ENCODE data around the gene KRTAP20-4. TPM values are rescaled to one million over a fixed set of nuclear protein-coding genes. Genes with fewer than 3 reads are reported as not detected.

The KRTAP20-4 gene
- total RNA-seq, 1 experiment from 2014 or later, result not detected

GRCh38 chr21:30600787-30601186 is 19.6 kb upstream of the KRTAP20-4 start, which contains the start of gene KRTAP22-1:
TSS of gene KRTAP22-1 (plus strand) at chr21:30601087.
- Histone ChIP-seq H3K9me2 (replicated peaks; ENCODE audit: insufficient read depth, low read length) (no peaks in the 10 kb centered on the region), H3K27me3 (ENCODE audit: low read length) (no peaks in the 10 kb centered on the region), H2AFZ (ENCODE audit: low read length) (no peak within 1 kb of the TSS), H3K4me1 (ENCODE audit: low read length) (no peaks in the 10 kb centered on the region), H3K27ac (ENCODE audit: low read length) (no peak within 1 kb of the TSS), H3K9me3 (ENCODE audit: low read length) (peaks cover 19% of the 10 kb centered on the region), H3K36me3 (ENCODE audit: insufficient read depth, low read length) (no peaks in the 10 kb centered on the region), H4K20me1 (ENCODE audit: insufficient read depth, low read depth, low read length) (no peaks in the 10 kb centered on the region), H3K4me2 (ENCODE audit: low read depth, low read length, poor library complexity, severe bottlenecking) (no peak within 1 kb of the TSS), H3K9ac (ENCODE audit: low read length) (no peak within 1 kb of the TSS), H3K4me3 (ENCODE audit: low read length) (no peak within 1 kb of the TSS), H3K79me2 (ENCODE audit: low read length) (no peaks in the 10 kb centered on the region)
- DNase-seq, result no peak

- no peak overlapping the region for H3K9ac ChIP-seq (ENCODE audit: low read length)
- no peaks in the 10 kb centered on the region for H3K27me3 ChIP-seq (ENCODE audit: low read length)
- H3K27ac ChIP-seq (ENCODE audit: low read length), result no peak overlapping the region
- no peak overlapping the region for H2AFZ ChIP-seq (ENCODE audit: low read length)
- DNase-seq, result no peak
- no peaks in the 10 kb centered on the region for H3K9me2 ChIP-seq (replicated peaks; ENCODE audit: insufficient read depth, low read length)
- peaks cover 26% of the 10 kb centered on the region for H3K9me3 ChIP-seq (ENCODE audit: low read length)
- H3K4me3 ChIP-seq (ENCODE audit: low read length), result no peak overlapping the region
- H3K4me1 ChIP-seq (ENCODE audit: low read length), result no peaks in the 10 kb centered on the region
- no peaks in the 10 kb centered on the region for H3K79me2 ChIP-seq (ENCODE audit: low read length)
- no peak overlapping the region for H3K4me2 ChIP-seq (ENCODE audit: low read depth, low read length, poor library complexity, severe bottlenecking)
- H4K20me1 ChIP-seq (ENCODE audit: insufficient read depth, low read depth, low read length), result no peaks in the 10 kb centered on the region
- H3K36me3 ChIP-seq (ENCODE audit: insufficient read depth, low read length), result no peaks in the 10 kb centered on the region
Observed at GRCh38 chr21:30605968-30606367, 14.5 kb upstream of the KRTAP20-4 start.

GRCh38 chr21:30612132-30612531 is 8.3 kb upstream of the KRTAP20-4 start:
- H3K4me3 ChIP-seq (ENCODE audit: low read length), result no peak overlapping the region
- no peaks in the 10 kb centered on the region for H4K20me1 ChIP-seq (ENCODE audit: insufficient read depth, low read depth, low read length)
- no peaks in the 10 kb centered on the region for H3K79me2 ChIP-seq (ENCODE audit: low read length)
- H3K36me3 ChIP-seq (ENCODE audit: insufficient read depth, low read length), result no peaks in the 10 kb centered on the region; the same call in 1 of the 2 replicates
- no peaks in the 10 kb centered on the region for H3K4me1 ChIP-seq (ENCODE audit: low read length)
- no peak overlapping the region for H3K27ac ChIP-seq (ENCODE audit: low read length)
- no peaks in the 10 kb centered on the region for H3K27me3 ChIP-seq (ENCODE audit: low read length)
- no peak overlapping the region for H3K4me2 ChIP-seq (ENCODE audit: low read depth, low read length, poor library complexity, severe bottlenecking)
- H3K9me2 ChIP-seq (replicated peaks; ENCODE audit: insufficient read depth, low read length), result no peaks in the 10 kb centered on the region
- no peak overlapping the region for H2AFZ ChIP-seq (ENCODE audit: low read length)
- DNase-seq, result no peak
- no peak overlapping the region for H3K9ac ChIP-seq (ENCODE audit: low read length)
- H3K9me3 ChIP-seq (ENCODE audit: low read length), result peaks cover 28% of the 10 kb centered on the region

DNA sequence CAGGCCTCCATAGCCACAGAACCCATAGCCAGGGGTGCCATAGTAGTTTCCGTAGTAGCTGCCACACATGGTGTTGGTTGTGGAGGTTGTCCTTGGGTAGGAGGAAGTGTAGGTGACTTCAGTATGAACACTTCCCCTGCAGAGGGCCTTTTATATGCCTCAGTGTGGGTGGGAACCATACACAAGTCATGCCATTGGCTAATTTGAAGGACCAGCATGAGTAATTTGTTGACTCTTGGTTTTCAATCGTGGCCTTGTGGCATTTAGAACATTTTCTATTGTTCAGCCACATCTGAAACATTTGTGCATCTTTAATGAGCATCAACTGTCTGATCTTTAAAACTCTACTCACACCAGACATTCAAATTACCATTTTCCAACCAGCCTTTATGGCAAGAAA is 6.6 kb upstream of the KRTAP20-4 start, which contains the start of gene KRTAP6-1:
TSS of gene KRTAP6-1 (minus strand) at position 95 of the 400 bp plus-strand sequence. CDS start at position 69, 26 bp downstream.
- no peaks in the 10 kb centered on the region for H3K79me2 ChIP-seq (ENCODE audit: low read length)
- H3K9ac ChIP-seq (ENCODE audit: low read length), result no peak within 1 kb of the TSS
- H3K36me3 ChIP-seq (ENCODE audit: insufficient read depth, low read length), result no peaks in the 10 kb centered on the region; the same call in 1 of the 2 replicates
- H4K20me1 ChIP-seq (ENCODE audit: insufficient read depth, low read depth, low read length), result no peaks in the 10 kb centered on the region
- no peaks in the 10 kb centered on the region for H3K27me3 ChIP-seq (ENCODE audit: low read length)
- H3K4me1 ChIP-seq (ENCODE audit: low read length), result no peaks in the 10 kb centered on the region
- no peak within 1 kb of the TSS for H3K4me3 ChIP-seq (ENCODE audit: low read length)
- H3K9me2 ChIP-seq (replicated peaks; ENCODE audit: insufficient read depth, low read length), result no peaks in the 10 kb centered on the region
- no peak within 1 kb of the TSS for H3K4me2 ChIP-seq (ENCODE audit: low read depth, low read length, poor library complexity, severe bottlenecking)
- H2AFZ ChIP-seq (ENCODE audit: low read length), result no peak within 1 kb of the TSS
- no peak within 1 kb of the TSS for H3K27ac ChIP-seq (ENCODE audit: low read length)
- DNase-seq, result no peak
- peaks cover 26% of the 10 kb centered on the region for H3K9me3 ChIP-seq (ENCODE audit: low read length)

DNA sequence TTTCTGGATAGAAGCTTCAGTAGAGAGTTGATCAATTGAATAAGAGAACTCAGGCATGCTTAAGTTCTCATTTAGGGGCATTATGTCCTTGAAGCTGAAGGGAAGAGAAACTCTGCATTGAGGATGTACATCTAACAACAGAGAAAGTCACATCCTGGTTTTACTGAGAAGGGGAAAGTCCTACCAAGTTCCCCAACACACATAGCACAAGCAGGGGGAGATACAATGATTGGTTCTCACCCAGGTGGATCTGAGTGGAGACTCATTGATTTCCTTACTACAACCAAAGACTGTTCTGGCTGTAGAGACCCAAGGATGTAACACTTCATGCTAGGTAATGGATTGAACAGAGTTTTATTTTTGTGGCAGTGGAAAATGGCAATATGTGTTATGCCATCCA is 5.2 kb upstream of the KRTAP20-4 start:
- no peaks in the 10 kb centered on the region for H4K20me1 ChIP-seq (ENCODE audit: insufficient read depth, low read depth, low read length)
- H3K9ac ChIP-seq (ENCODE audit: low read length), result no peak overlapping the region
- no peak for DNase-seq
- no peaks in the 10 kb centered on the region for H3K27me3 ChIP-seq (ENCODE audit: low read length)
- no peak overlapping the region for H2AFZ ChIP-seq (ENCODE audit: low read length)
- no peaks in the 10 kb centered on the region for H3K9me2 ChIP-seq (replicated peaks; ENCODE audit: insufficient read depth, low read length)
- H3K4me1 ChIP-seq (ENCODE audit: low read length), result no peaks in the 10 kb centered on the region
- H3K4me3 ChIP-seq (ENCODE audit: low read length), result no peak overlapping the region
- H3K79me2 ChIP-seq (ENCODE audit: low read length), result no peaks in the 10 kb centered on the region
- no peaks in the 10 kb centered on the region; the same call in 1 of the 2 replicates for H3K36me3 ChIP-seq (ENCODE audit: insufficient read depth, low read length)
- H3K9me3 ChIP-seq (ENCODE audit: low read length), result peaks cover 26% of the 10 kb centered on the region
- no peak overlapping the region for H3K4me2 ChIP-seq (ENCODE audit: low read depth, low read length, poor library complexity, severe bottlenecking)
- no peak overlapping the region for H3K27ac ChIP-seq (ENCODE audit: low read length)

DNA sequence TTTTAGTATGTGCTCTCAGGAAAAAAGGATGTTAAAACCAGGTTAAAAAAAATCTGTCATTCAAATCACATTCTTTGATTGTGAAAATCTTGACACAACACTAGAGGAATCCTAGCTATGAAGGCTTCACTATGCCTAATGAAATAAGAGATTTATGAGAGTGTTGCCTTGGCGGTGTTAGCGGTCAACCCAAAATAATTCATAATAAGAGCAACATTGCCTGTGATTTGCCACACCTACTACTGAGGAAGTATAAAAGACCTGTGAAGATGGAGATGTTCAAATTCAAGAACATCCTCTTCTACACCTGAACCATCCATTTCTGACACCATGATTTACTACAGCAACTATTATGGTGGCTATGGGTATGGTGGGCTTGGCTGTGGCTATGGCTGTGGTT is 4.3 kb upstream of the KRTAP20-4 start, which contains the start of gene KRTAP20-1:
TSS of gene KRTAP20-1 (plus strand) at position 301 of the 400 bp plus-strand sequence. CDS start at position 331, 30 bp downstream.
- H3K9ac ChIP-seq (ENCODE audit: low read length), result no peak within 1 kb of the TSS
- no peak for DNase-seq
- peaks cover 21% of the 10 kb centered on the region for H3K9me3 ChIP-seq (ENCODE audit: low read length)
- H3K4me3 ChIP-seq (ENCODE audit: low read length), result no peak within 1 kb of the TSS
- H3K27ac ChIP-seq (ENCODE audit: low read length), result no peak within 1 kb of the TSS
- H3K79me2 ChIP-seq (ENCODE audit: low read length), result no peaks in the 10 kb centered on the region
- H3K9me2 ChIP-seq (replicated peaks; ENCODE audit: insufficient read depth, low read length), result no peaks in the 10 kb centered on the region
- no peaks in the 10 kb centered on the region; the same call in 1 of the 2 replicates for H3K36me3 ChIP-seq (ENCODE audit: insufficient read depth, low read length)
- no peak within 1 kb of the TSS for H3K4me2 ChIP-seq (ENCODE audit: low read depth, low read length, poor library complexity, severe bottlenecking)
- H3K27me3 ChIP-seq (ENCODE audit: low read length), result no peaks in the 10 kb centered on the region
- H4K20me1 ChIP-seq (ENCODE audit: insufficient read depth, low read depth, low read length), result no peaks in the 10 kb centered on the region
- H3K4me1 ChIP-seq (ENCODE audit: low read length), result no peaks in the 10 kb centered on the region
- no peak within 1 kb of the TSS for H2AFZ ChIP-seq (ENCODE audit: low read length)

GRCh38 chr21:30620080-30620479 is 347 bp upstream of the KRTAP20-4 start:
- Histone ChIP-seq H3K9me2 (replicated peaks; ENCODE audit: insufficient read depth, low read length) (no peaks in the 10 kb centered on the region), H3K4me3 (ENCODE audit: low read length) (no peak overlapping the region), H3K4me1 (ENCODE audit: low read length) (no peaks in the 10 kb centered on the region), H3K9ac (ENCODE audit: low read length) (no peak overlapping the region), H3K4me2 (ENCODE audit: low read depth, low read length, poor library complexity, severe bottlenecking) (no peak overlapping the region), H3K27ac (ENCODE audit: low read length) (no peak overlapping the region), H4K20me1 (ENCODE audit: insufficient read depth, low read depth, low read length) (no peaks in the 10 kb centered on the region), H3K27me3 (ENCODE audit: low read length) (no peaks in the 10 kb centered on the region), H3K36me3 (ENCODE audit: insufficient read depth, low read length) (no peaks in the 10 kb centered on the region), H3K9me3 (ENCODE audit: low read length) (peaks cover 18% of the 10 kb centered on the region), H3K79me2 (ENCODE audit: low read length) (no peaks in the 10 kb centered on the region), H2AFZ (ENCODE audit: low read length) (no peak overlapping the region)
- DNase-seq, result no peak

DNA sequence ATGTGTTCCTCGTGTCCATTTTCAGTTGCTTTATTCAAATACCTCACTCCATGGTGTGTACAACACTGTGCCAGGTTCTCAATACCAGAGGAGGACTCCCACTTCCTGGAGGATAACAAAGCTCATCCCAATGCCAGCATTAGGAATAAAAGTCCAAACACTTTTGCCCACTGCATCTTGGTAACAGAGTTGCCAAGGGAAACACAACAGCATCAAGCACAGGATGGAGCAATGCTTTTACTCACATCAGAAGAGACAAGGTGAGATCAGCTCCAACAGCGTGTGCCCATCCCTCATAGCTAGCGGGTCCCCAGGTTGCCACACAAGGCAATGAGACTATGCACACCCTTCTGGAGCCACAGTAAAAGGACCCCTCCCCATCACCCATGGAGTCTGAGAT is 2.9 kb downstream of the KRTAP20-4 start:
- Histone ChIP-seq H4K20me1 (ENCODE audit: insufficient read depth, low read depth, low read length) (no peaks in the 10 kb centered on the region), H3K9ac (ENCODE audit: low read length) (no peak overlapping the region), H3K27ac (ENCODE audit: low read length) (no peak overlapping the region), H3K79me2 (ENCODE audit: low read length) (no peaks in the 10 kb centered on the region), H3K4me2 (ENCODE audit: low read depth, low read length, poor library complexity, severe bottlenecking) (no peak overlapping the region), H3K9me2 (replicated peaks; ENCODE audit: insufficient read depth, low read length) (no peaks in the 10 kb centered on the region), H3K36me3 (ENCODE audit: insufficient read depth, low read length) (no peaks in the 10 kb centered on the region), H3K4me1 (ENCODE audit: low read length) (no peaks in the 10 kb centered on the region), H3K27me3 (ENCODE audit: low read length) (no peaks in the 10 kb centered on the region), H2AFZ (ENCODE audit: low read length) (no peak overlapping the region), H3K9me3 (ENCODE audit: low read length) (peaks cover 4% of the 10 kb centered on the region), H3K4me3 (ENCODE audit: low read length) (no peak overlapping the region)
- no peak for DNase-seq

All from Karpas-422 (cell line).